ENCODE results near the gene AFG1L. TPM values are rescaled to one million over a fixed set of nuclear protein-coding genes. Genes with fewer than 3 reads are reported as not detected.
"Not testable (repeated sequence)": the region's sequence is repeated elsewhere in the genome, so short reads cannot be mapped to it uniquely, and the experiment has no call there.

The AFG1L gene
- total and polyA plus RNA-seq, 7 experiments from 2014 or later: 3.5 to 9.2 (median 6.5) TPM

DNA sequence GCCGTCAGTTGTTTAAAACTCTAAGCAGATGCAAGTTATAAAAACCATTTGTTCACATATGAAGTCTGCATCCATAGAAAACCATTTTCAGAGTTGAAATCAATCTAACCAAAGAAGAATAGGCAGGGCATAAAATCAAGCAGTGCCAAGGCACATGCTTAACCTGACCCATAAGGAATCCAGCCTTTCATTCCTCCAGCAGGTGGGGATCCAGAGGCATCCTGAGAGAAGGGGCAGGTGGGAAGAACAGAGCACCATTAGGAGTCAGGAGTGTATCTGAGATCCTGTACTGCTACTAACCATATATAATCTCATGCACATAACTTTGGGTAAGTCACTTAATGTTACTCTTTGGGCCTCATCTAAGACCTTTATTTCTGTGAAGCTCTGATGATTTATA lies 236.5 kb downstream of the AFG1L start:
- POLR2A ChIA-PET: no interaction called here

DNA sequence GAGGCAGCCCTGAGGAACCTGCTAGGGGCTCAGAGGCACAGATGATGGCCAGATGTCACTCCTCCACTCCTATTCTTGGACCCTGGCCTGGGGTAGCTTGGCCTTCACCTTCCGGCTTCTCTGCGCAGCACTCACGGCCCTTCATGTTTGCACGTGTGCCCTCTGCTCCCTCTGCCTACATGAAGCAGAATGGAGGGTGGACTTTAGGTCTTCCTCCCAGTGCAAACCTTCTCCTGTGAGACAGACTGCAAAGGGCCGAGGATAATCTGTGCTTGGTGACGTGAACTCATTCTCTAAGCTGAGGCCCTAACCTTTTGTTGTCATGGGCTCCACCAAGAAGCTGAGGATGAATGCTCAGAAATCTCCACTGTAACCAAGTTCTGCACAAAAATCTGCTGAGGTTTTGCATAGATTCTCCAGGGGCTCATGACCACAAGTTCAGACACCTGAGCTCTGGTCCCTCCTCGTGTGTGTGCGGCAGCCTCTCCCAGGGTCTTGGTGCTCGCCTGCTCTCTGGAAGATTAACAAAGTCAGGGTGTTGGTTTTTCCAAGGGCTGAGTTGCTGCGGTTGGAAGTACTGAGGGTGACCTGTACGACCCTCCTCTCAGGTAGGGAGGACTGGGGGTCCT lies 240.4 kb downstream of the AFG1L start:
- Mint-ChIP-seq H3K4me1 (no peaks in the 10 kb centered on the region), H3K36me3 (peaks cover 0 to 2% (median 0%) of the 10 kb centered on the region in 5 donors), H3K9me3 (peaks cover 0 to 7% (median 0%) of the 10 kb centered on the region in 11 donors), H3K27ac (peak overlapping the region in 1 of 9 donors; percentile 6), H3K27me3 (peaks cover 0 to 41% (median 6%) of the 10 kb centered on the region in 5 donors), H3K4me3 (no peak overlapping the region)
- ChIA-PET POLR2A (no interaction called here), CTCF (interaction anchor here (1.2 kb wide), 1 partner anchor 538 kb away, joined by 4 read pairs; no protein-coding TSS in a partner anchor)
- ATAC-seq: no peak
- intact Hi-C loops (cut with micrococcal nuclease): no loop called here
- no peak overlapping the region for H3K4me3 ChIP-seq (ENCODE audit: low read length)
- H3K4me1 ChIP-seq (ENCODE audit: control insufficient read depth in 2 of 2, insufficient read depth in 2 of 2, low read length in 2 of 2): no peaks in the 10 kb centered on the region
- no peak overlapping the region for H3K27ac ChIP-seq (ENCODE audit: low read depth, low read length)
- no peaks in the 10 kb centered on the region for H3K36me3 ChIP-seq (ENCODE audit: control insufficient read depth in 2 of 3, insufficient read depth in 3 of 3, low read length in 3 of 3)
- no peaks in the 10 kb centered on the region for H3K9me3 ChIP-seq (ENCODE audit: control insufficient read depth in 2 of 3, low read length in 3 of 3)
- no peak for DNase-seq
- H3K27me3 ChIP-seq (ENCODE audit: control insufficient read depth in 2 of 2, insufficient read depth in 2 of 2, low read length in 2 of 2): no peaks in the 10 kb centered on the region

More for the DNA sequence above, 236.5 kb downstream of the AFG1L start:
- H3K27ac Mint-ChIP-seq: no peak overlapping the region
- intact Hi-C loops (cut with micrococcal nuclease): no loop called here
- ATAC-seq (no peak), DNase-seq (no peak)
- H3K27me3 ChIP-seq (ENCODE audit: control insufficient read depth in 2 of 2, insufficient read depth in 2 of 2, low read length in 2 of 2): no peaks in the 10 kb centered on the region
- no peaks in the 10 kb centered on the region for H3K4me1 ChIP-seq (ENCODE audit: control insufficient read depth in 2 of 2, insufficient read depth in 2 of 2, low read length in 2 of 2)
- H3K36me3 ChIP-seq (ENCODE audit: control insufficient read depth in 2 of 3, insufficient read depth in 3 of 3, low read length in 3 of 3): no peaks in the 10 kb centered on the region
- no peak overlapping the region for H3K27ac ChIP-seq (ENCODE audit: low read depth, low read length)
- no peak overlapping the region for H3K4me3 Mint-ChIP-seq
- H3K9me3 Mint-ChIP-seq: no peaks in the 10 kb centered on the region
- H3K4me3 ChIP-seq (ENCODE audit: low read length): no peak overlapping the region
- H3K4me1 Mint-ChIP-seq: no peaks in the 10 kb centered on the region
- CTCF ChIA-PET: no interaction called here
- no peaks in the 10 kb centered on the region for H3K9me3 ChIP-seq (ENCODE audit: control insufficient read depth in 2 of 3, low read length in 3 of 3)
- peaks cover 0 to 22% (median 0%) of the 10 kb centered on the region in 5 donors for H3K27me3 Mint-ChIP-seq
- no peaks in the 10 kb centered on the region for H3K36me3 Mint-ChIP-seq

DNA sequence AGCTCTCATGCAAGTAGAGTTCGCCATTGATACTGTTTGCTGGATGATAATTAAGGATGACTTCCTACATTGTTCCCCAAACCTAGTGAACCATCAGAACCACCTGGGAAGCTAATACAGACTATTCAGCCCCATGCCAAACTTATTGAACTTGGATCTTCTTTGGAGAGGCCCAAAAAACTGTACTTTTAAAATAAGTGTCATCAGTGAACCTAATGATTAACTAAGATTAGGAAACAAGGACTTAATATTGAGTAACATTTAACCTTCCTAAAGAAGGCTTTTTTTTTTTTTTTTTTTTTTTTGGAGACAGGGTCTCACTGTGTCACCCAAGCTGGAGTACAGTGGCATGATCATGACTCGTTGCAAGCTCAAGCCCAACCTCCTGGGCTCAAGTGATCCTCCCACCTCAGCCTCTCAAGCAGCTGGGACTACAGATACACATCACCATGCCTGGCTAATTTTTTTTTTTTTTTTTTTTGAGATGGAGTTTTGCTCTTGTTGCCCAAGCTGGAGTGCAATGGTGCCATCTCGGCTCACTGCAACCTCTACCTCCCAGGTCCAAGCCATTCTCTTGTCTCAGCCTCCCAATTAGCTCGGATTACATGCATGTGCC lies 241.2 kb downstream of the AFG1L start:
- CTCF ChIA-PET: interaction anchor here (1.2 kb wide), 2 partner anchors 11 to 537 kb away, joined by 4 to 6 read pairs; no protein-coding TSS in a partner anchor
- H3K4me3 ChIP-seq (ENCODE audit: low read length); intact Hi-C loops (cut with micrococcal nuclease); H3K4me1 ChIP-seq (ENCODE audit: control insufficient read depth in 2 of 2, insufficient read depth in 2 of 2, low read length in 2 of 2); DNase-seq; H3K4me1 Mint-ChIP-seq; H3K9me3 Mint-ChIP-seq; POLR2A ChIA-PET; H3K27ac ChIP-seq (ENCODE audit: low read depth, low read length); ATAC-seq; H3K36me3 Mint-ChIP-seq; H3K27ac Mint-ChIP-seq; H3K27me3 ChIP-seq (ENCODE audit: control insufficient read depth in 2 of 2, insufficient read depth in 2 of 2, low read length in 2 of 2); H3K9me3 ChIP-seq (ENCODE audit: control insufficient read depth in 2 of 3, low read length in 3 of 3); H3K36me3 ChIP-seq (ENCODE audit: control insufficient read depth in 2 of 3, insufficient read depth in 3 of 3, low read length in 3 of 3); H3K4me3 Mint-ChIP-seq: not testable (repeated sequence)
- peaks cover 0 to 39% (median 6%) of the 10 kb centered on the region in 5 donors for H3K27me3 Mint-ChIP-seq

DNA sequence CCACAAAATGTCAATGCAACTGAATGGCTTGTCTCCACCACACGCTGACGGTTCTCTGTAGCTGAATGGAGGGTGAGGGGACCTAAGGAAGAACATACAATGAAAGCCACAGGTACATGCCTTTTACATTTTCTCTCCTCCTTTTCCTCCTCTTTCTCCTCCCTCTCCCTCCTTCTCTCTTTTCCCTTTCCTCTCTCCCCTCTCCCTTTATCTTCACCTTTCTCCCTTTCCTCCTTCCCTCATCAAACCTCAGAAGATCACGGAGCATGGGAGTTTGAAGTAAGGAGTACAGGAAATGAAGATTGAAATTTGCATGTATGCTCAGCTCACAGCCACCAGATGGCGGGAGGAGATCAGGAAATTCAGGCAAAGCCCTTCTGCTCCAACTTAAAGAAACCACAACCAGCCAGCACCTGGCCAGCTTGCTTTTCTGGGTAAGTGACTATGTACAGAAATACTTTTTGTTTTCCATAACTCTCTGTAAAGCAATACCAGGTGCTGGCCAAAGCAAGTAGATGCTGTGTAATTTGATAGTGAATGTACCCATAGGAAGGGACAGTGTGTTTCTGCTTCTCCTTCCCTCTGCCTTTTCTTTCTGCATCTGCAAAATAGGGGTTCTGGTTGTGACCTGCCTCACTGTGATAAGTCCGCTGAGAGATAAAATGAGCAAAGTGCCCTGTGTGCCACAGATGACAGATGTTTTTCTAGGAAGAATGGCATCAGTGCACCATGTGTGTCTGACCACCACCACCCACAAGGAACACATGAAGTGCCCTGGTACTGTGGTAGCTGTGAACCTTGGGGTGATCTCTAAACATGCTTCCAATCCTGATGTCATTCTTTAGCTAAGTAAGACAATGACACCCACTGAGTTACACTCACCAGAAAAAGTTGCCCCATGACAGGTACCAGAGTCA lies 247.2 kb downstream of the AFG1L start:
- peaks cover 0 to 7% (median 0%) of the 10 kb centered on the region in 11 donors for H3K9me3 Mint-ChIP-seq
- peaks cover 0 to 2% (median 0%) of the 10 kb centered on the region in 5 donors for H3K36me3 Mint-ChIP-seq
- Histone ChIP-seq H3K9me3 (ENCODE audit: control insufficient read depth in 2 of 3, low read length in 3 of 3) (no peaks in the 10 kb centered on the region), H3K36me3 (ENCODE audit: control insufficient read depth in 2 of 3, insufficient read depth in 3 of 3, low read length in 3 of 3) (no peaks in the 10 kb centered on the region), H3K27ac (ENCODE audit: low read depth, low read length) (no peak overlapping the region), H3K4me3 (ENCODE audit: low read length) (no peak overlapping the region), H3K27me3 (ENCODE audit: control insufficient read depth in 2 of 2, insufficient read depth in 2 of 2, low read length in 2 of 2) (no peaks in the 10 kb centered on the region), H3K4me1 (ENCODE audit: control insufficient read depth in 2 of 2, insufficient read depth in 2 of 2, low read length in 2 of 2) (peaks cover 8 to 11% of the 10 kb centered on the region in 2 donors)
- peak overlapping the region in 7 of 10 donors; percentile 2 to 67 (median 31) for H3K4me3 Mint-ChIP-seq
- peak in 8 of 9 donors; percentile 41 to 77 (median 70) for DNase-seq
- peak overlapping the region in 1 of 9 donors; percentile 33 for H3K27ac Mint-ChIP-seq
- intact Hi-C loops (cut with micrococcal nuclease): loop anchor here (1.0 to 5.0 kb wide), 10 partner anchors 15 to 1495 kb away; partner anchors contain the start of gene CD164 (in 1 of the 2)
- peaks cover 0 to 52% (median 6%) of the 10 kb centered on the region in 5 donors for H3K27me3 Mint-ChIP-seq
- ATAC-seq: peak; percentile 84
- ChIA-PET POLR2A (interaction anchor here (0.6 to 1.6 kb wide), 4 partner anchors 16 to 537 kb away, joined by 3 to 4 read pairs (median 3); no protein-coding TSS in a partner anchor), CTCF (interaction anchor here (0.6 to 8.8 kb wide), 27 partner anchors 9 to 1498 kb away, joined by 3 to 143 read pairs (median 4); no protein-coding TSS in a partner anchor)
- H3K4me1 Mint-ChIP-seq: peaks cover 7 to 18% (median 8%) of the 10 kb centered on the region in 7 donors

DNA sequence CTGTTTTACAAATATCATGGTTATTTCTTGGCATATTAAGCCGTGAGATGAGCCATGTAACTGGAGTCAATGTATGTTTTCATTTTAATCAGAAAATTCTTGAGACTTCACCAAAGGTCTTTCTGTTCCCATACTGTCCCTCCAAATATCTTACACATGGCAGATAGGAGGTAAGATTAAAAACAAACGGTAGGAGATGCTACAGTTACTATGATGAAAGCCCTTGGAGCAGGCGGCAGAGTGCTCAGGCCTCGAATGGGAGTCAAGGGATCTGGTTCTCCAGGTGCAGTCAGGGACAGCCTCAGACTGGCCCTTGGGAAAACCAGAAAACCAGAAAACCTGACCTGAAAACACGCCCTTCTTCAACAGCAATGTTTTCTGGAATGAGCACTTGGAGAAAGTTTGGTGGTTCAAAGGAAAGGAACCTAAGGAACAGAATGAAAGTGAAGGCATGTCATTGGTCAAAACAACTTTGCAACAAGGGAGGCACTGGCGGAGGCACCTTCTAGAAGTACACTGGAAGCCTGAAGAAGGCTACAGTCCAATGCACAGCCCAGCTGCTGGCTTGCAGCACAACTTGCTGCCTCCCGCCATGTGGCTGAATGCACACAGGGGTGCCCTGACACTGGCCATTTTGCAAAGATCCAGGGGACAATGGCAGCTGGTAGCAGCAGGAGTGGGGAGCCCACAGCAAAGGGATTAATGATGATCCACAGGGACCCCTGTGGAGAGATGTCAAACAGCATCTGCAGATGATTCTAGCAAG lies 248.5 kb downstream of the AFG1L start:
- POLR2A ChIA-PET: interaction anchor here (0.6 to 1.6 kb wide), 2 partner anchors 27 to 241 kb away, joined by 3 to 4 read pairs; no protein-coding TSS in a partner anchor
- H3K36me3 Mint-ChIP-seq: no peaks in the 10 kb centered on the region

More for the DNA sequence above, 248.5 kb downstream of the AFG1L start:
- peaks cover 7 to 21% (median 8%) of the 10 kb centered on the region in 7 donors for H3K4me1 Mint-ChIP-seq
- peaks cover 0 to 44% (median 0%) of the 10 kb centered on the region in 5 donors for H3K27me3 Mint-ChIP-seq
- peaks cover 0 to 7% (median 0%) of the 10 kb centered on the region in 11 donors for H3K9me3 Mint-ChIP-seq
- peaks cover 8 to 13% of the 10 kb centered on the region in 2 donors for H3K4me1 ChIP-seq (ENCODE audit: control insufficient read depth in 2 of 2, insufficient read depth in 2 of 2, low read length in 2 of 2)
- no peak overlapping the region for H3K4me3 Mint-ChIP-seq
- H3K9me3 ChIP-seq (ENCODE audit: control insufficient read depth in 2 of 3, low read length in 3 of 3): no peaks in the 10 kb centered on the region
- H3K4me3 ChIP-seq (ENCODE audit: low read length): no peak overlapping the region
- ATAC-seq: no peak
- no peak overlapping the region for H3K27ac ChIP-seq (ENCODE audit: low read depth, low read length)
- intact Hi-C loops (cut with micrococcal nuclease): loop anchor here (5.0 kb wide), 3 partner anchors 644 to 1494 kb away; partner anchors contain the start of gene CD164 (in 1 of the 2)
- H3K36me3 ChIP-seq (ENCODE audit: control insufficient read depth in 2 of 3, insufficient read depth in 3 of 3, low read length in 3 of 3): no peaks in the 10 kb centered on the region
- no peak for DNase-seq
- CTCF ChIA-PET: interaction anchor here (0.6 to 8.8 kb wide), 12 partner anchors 8 to 529 kb away, joined by 3 to 143 read pairs (median 8); no protein-coding TSS in a partner anchor
- H3K27me3 ChIP-seq (ENCODE audit: control insufficient read depth in 2 of 2, insufficient read depth in 2 of 2, low read length in 2 of 2): no peaks in the 10 kb centered on the region
- H3K27ac Mint-ChIP-seq: no peak overlapping the region

Data from naive thymus-derived CD4-positive, alpha-beta T cell (primary cell).